SJCRH30 (cell line): ENCODE measurements around the gene SP2. TPM values are rescaled to one million over a fixed set of nuclear protein-coding genes. Genes with fewer than 3 reads are reported as not detected.
"Not testable (repeated sequence)": the region's sequence is repeated elsewhere in the genome, so short reads cannot be mapped to it uniquely, and the experiment has no call there.

Source experiments
- DNase-seq, 2 experiments: peaks; one replicate each; pipeline ENCODE4 v3.0.0-alpha.2; 2015 to 2020
- H3K27ac ChIP-seq: fragments of 250-450 bp; sonication (Bioruptor Pico); 2 replicates; pipeline ENCODE4 v1.5.1; 2020; ENCODE audit warnings: mild to moderate bottlenecking, moderate library complexity
- H3K27me3 ChIP-seq: fragments of 250-450 bp; sonication (Bioruptor Pico); 2 replicates; pipeline ENCODE4 v1.5.1; 2020; ENCODE audit warnings: mild to moderate bottlenecking, moderate library complexity
- H3K36me3 ChIP-seq: fragments of 250-450 bp; sonication (Bioruptor Pico); 2 replicates; pipeline ENCODE4 v1.5.1; 2020; ENCODE audit warnings: mild to moderate bottlenecking, moderate library complexity
- H3K4me1 ChIP-seq: fragments of 250-450 bp; sonication (Bioruptor Pico); 2 replicates; pipeline ENCODE4 v1.5.1; 2020; ENCODE audit warnings: mild to moderate bottlenecking, moderate library complexity
- H3K4me3 ChIP-seq: fragments of 250-450 bp; sonication (Bioruptor Pico); 2 replicates; pipeline ENCODE4 v1.5.1; 2020; ENCODE audit warnings: mild to moderate bottlenecking, moderate library complexity
- H3K9me3 ChIP-seq: fragments of 250-450 bp; sonication (Bioruptor Pico); replicated peaks from 2 replicates; pipeline ENCODE4 v1.5.1; 2020; ENCODE audit warnings: mild to moderate bottlenecking, moderate library complexity
- total RNA-seq: library from RNA; depleted of rRNA; stranded (reverse); fragments of >200 nt; shearing (Covaris generic); gene quantifications from 2 replicates; pipeline ENCODE4 v1.2.3, GENCODE V29; 2014

The SP2 gene
- total RNA-seq, 1 experiment from 2014 or later, result 3.9 TPM

DNA sequence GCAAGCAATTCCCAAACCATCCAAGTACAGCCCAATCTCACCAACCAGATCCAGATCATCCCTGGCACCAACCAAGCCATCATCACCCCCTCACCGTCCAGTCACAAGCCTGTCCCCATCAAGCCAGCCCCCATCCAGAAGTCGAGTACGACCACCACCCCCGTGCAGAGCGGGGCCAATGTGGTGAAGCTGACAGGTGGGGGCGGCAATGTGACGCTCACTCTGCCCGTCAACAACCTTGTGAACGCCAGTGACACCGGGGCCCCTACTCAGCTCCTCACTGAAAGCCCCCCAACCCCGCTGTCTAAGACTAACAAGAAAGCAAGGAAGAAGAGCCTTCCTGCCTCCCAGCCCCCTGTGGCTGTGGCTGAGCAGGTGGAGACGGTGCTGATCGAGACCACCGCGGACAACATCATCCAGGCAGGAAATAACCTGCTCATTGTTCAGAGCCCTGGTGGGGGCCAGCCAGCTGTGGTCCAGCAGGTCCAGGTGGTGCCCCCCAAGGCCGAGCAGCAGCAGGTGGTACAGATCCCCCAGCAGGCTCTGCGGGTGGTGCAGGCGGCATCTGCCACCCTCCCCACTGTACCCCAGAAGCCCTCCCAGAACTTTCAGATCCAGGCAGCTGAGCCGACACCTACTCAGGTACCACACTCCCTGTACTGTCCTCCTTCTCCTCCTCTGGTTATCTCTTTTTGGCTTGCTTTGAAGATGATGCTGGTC is 20.6 kb downstream of the SP2 start:
- Histone ChIP-seq H3K4me1 (no peaks in the 10 kb centered on the region), H3K36me3 (peaks cover 3% of the 10 kb centered on the region; the same call in 1 of the 2 replicates), H3K27ac (no peak overlapping the region), H3K9me3 (no peaks in the 10 kb centered on the region), H3K27me3 (no peaks in the 10 kb centered on the region), H3K4me3 (no peak overlapping the region)
- no peak for DNase-seq

DNA sequence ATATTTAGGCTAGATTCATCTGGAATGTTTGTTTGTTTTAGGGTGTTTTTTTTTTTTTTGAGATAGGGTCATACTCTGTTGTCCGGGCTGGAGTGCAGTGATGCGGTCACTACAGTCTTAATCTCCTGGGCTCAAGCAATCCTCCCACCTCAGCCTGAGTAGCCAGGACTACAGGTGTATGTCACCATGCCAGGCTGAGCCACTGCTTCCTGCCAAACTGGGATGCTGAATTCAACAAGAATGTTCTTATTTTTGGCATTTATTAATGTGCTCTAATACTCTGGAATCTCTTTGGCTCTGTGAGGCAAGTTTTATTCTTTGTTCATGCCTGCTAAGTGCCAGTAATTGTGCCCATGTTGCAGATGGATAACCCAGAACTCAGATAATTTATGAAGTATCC is 21.5 kb downstream of the SP2 start:
- H3K27ac ChIP-seq, result no peak overlapping the region
- no peak for DNase-seq
- peaks cover 7% of the 10 kb centered on the region; the same call in 1 of the 2 replicates for H3K36me3 ChIP-seq
- H3K27me3 ChIP-seq, result no peaks in the 10 kb centered on the region
- no peaks in the 10 kb centered on the region for H3K9me3 ChIP-seq
- no peaks in the 10 kb centered on the region for H3K4me1 ChIP-seq
- no peak overlapping the region for H3K4me3 ChIP-seq

GRCh38 chr17:47918006-47918405 is 22.0 kb downstream of the SP2 start:
- DNase-seq, result no peak
- no peak overlapping the region for H3K27ac ChIP-seq
- H3K9me3 ChIP-seq, result no peaks in the 10 kb centered on the region
- no peak overlapping the region for H3K4me3 ChIP-seq
- no peaks in the 10 kb centered on the region for H3K27me3 ChIP-seq
- no peaks in the 10 kb centered on the region for H3K4me1 ChIP-seq
- peaks cover 8% of the 10 kb centered on the region; the same call in 1 of the 2 replicates for H3K36me3 ChIP-seq

- DNase-seq, result no peak
- H3K4me3 ChIP-seq, result no peak overlapping the region
- H3K27me3 ChIP-seq, result no peaks in the 10 kb centered on the region
Measured at GRCh38 chr17:47918991-47919390, 23.0 kb downstream of the SP2 start.

DNA sequence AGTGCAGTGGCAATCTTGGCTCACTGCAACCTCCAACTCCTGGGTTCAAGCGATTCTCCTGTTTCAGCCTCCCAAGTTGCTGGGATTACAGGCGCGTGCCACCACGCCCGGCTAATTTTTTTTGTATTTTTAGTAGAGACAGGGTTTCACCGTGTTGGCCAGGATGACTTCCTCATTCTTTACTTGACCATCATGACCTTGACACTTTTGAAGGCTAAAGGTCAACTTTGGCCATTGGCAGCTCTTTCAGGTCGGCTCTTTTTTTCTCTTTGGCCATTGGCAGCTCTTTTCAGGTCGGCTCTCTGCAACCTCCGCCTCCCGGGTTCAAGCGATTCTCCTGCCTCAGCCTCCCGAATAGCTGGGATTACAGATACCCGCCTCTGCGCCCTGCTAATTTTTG is 23.9 kb downstream of the SP2 start:
- H3K4me3 ChIP-seq, DNase-seq, H3K27ac ChIP-seq, H3K9me3 ChIP-seq, H3K27me3 ChIP-seq, H3K4me1 ChIP-seq: not testable (repeated sequence)
- peaks cover 17% of the 10 kb centered on the region; the same call in 1 of the 2 replicates for H3K36me3 ChIP-seq

More at GRCh38 chr17:47918991-47919390, 23.0 kb downstream of the SP2 start:
- Histone ChIP-seq H3K4me1 (no peaks in the 10 kb centered on the region), H3K27ac (no peak overlapping the region), H3K9me3 (no peaks in the 10 kb centered on the region), H3K36me3 (peaks cover 17% of the 10 kb centered on the region; the same call in 1 of the 2 replicates)

DNA sequence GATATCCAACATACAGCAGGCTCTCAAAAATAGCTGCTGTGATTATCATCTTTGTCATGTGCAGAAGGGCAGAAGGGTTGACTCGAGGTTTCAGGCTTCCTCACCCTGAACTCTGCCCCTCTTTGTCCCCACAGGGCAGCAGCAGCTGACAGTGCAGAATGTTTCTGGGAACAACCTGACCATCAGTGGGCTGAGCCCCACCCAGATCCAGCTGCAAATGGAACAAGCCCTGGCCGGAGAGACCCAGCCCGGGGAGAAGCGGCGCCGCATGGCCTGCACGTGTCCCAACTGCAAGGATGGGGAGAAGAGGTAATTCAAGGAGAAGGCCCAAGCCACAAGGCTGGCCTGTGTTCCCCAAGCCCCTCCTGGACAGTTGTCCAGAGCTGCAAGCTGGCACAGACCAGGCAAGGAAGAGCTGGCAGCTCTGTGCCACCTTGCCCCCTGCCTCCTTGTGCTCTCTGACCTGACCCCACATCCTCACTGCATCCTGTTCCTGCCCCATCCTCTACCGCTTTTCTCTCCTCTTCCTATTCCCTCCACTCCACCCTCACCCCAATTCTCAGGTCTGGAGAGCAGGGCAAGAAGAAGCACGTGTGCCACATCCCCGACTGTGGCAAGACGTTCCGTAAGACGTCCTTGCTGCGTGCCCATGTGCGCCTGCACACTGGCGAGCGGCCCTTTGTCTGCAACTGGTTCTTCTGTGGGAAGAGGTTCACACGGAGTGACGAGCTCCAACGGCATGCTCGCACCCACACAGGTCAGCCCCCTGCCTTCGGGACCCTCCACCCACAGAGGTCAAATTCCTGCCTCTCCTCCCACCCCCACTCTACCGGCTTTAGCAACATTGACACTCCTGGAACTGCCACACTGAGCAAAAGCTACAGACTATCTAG is 29.0 kb downstream of the SP2 start:
- Histone ChIP-seq H3K9me3 (no peaks in the 10 kb centered on the region), H3K4me1 (no peaks in the 10 kb centered on the region), H3K27me3 (no peaks in the 10 kb centered on the region), H3K36me3 (peaks cover 27% of the 10 kb centered on the region), H3K27ac (no peak overlapping the region), H3K4me3 (no peak overlapping the region)
- DNase-seq, result no peak

DNA sequence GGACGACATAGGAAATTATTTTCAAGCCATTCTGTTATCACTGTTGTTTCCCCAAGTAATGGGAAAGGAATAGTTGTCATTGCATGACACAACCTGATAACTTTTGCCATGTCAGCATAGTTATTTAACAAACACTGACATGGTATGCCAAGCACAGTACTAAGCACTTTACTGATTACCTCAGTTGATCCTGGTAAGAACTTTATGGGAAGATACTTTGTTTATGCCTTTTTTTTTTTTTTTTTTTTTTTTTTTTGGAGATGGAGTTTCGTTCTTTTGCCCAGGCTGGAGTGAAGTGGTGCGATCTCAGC is 29.6 kb downstream of the SP2 start:
- H3K27me3 ChIP-seq, result no peaks in the 10 kb centered on the region
- no peaks in the 10 kb centered on the region for H3K9me3 ChIP-seq
- DNase-seq, result no peak
- H3K36me3 ChIP-seq, result peaks cover 27% of the 10 kb centered on the region
- no peak overlapping the region for H3K4me3 ChIP-seq
- no peaks in the 10 kb centered on the region for H3K4me1 ChIP-seq
- H3K27ac ChIP-seq, result no peak overlapping the region

GRCh38 chr17:47927821-47928400 is 31.9 kb downstream of the SP2 start:
- no peaks in the 10 kb centered on the region for H3K9me3 ChIP-seq
- H3K36me3 ChIP-seq, result peaks cover 19% of the 10 kb centered on the region
- no peak for DNase-seq
- no peaks in the 10 kb centered on the region for H3K4me1 ChIP-seq
- H3K27ac ChIP-seq, result no peak overlapping the region
- H3K4me3 ChIP-seq, result no peak overlapping the region
- H3K27me3 ChIP-seq, result no peaks in the 10 kb centered on the region

DNA sequence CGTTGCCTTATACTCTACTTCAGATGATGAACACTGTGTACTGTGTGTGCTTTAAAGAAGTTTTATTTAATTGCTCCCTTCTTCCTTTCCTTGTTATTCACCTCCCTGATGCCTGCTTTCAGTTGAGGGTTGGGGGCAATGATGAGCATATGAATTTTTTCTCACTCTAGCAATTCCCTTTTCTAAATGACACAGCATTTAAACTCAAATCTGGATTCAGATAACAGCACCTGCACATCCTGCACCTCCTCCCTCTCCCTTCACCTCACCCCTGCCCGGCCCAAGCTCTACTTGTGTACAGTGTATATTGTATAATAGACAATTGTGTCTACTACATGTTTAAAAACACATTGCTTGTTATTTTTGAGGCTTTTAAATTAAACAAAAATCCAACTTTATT is 32.4 kb downstream of the SP2 start:
- Histone ChIP-seq H3K36me3 (peaks cover 15% of the 10 kb centered on the region), H3K9me3 (no peaks in the 10 kb centered on the region), H3K27ac (no peak overlapping the region), H3K4me3 (no peak overlapping the region), H3K4me1 (no peaks in the 10 kb centered on the region), H3K27me3 (no peaks in the 10 kb centered on the region)
- no peak for DNase-seq

- no peak for DNase-seq
- Histone ChIP-seq H3K9me3 (no peaks in the 10 kb centered on the region), H3K27me3 (no peaks in the 10 kb centered on the region), H3K36me3 (peaks cover 10% of the 10 kb centered on the region), H3K4me1 (peaks cover 2% of the 10 kb centered on the region), H3K4me3 (no peak overlapping the region), H3K27ac (no peak overlapping the region)
Measured at GRCh38 chr17:47929218-47930000, 33.4 kb downstream of the SP2 start.

- no peak for DNase-seq
- Histone ChIP-seq H3K27ac (no peak overlapping the region), H3K4me1 (peaks cover 16% of the 10 kb centered on the region), H3K4me3 (no peak overlapping the region), H3K9me3 (no peaks in the 10 kb centered on the region), H3K27me3 (no peaks in the 10 kb centered on the region), H3K36me3 (peaks cover 4% of the 10 kb centered on the region; the same call in 1 of the 2 replicates)
Measured at GRCh38 chr17:47931848-47932247, 35.8 kb downstream of the SP2 start.

DNA sequence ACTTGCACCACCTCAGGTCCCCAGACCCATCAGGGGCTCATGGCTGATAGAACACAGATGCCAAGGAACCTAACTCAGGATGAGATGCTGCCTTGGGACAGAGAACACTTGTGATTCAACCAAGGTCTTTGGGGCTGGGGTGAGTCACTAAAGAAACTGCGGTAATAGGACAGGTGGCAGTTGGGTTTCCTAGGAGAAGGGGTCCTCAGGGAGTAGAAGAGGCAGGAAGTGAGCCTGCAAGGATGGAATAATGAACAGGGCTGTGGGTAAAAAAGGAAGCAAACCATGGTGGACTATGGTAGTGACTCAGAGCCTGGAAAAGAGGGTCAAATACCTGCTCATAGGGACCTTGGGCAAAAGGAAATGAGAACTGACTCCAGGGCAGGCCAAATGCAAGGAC is 38.8 kb downstream of the SP2 start:
- no peaks in the 10 kb centered on the region; the same call in 1 of the 2 replicates for H3K36me3 ChIP-seq
- no peaks in the 10 kb centered on the region for H3K9me3 ChIP-seq
- no peak overlapping the region for H3K27ac ChIP-seq
- H3K27me3 ChIP-seq, result no peaks in the 10 kb centered on the region
- peak; percentile 50 to 66 for DNase-seq
- peaks cover 16% of the 10 kb centered on the region for H3K4me1 ChIP-seq
- no peak overlapping the region for H3K4me3 ChIP-seq

GRCh38 chr17:47935468-47935867 is 39.4 kb downstream of the SP2 start:
- H3K27me3 ChIP-seq, DNase-seq, H3K27ac ChIP-seq, H3K36me3 ChIP-seq, H3K4me3 ChIP-seq, H3K9me3 ChIP-seq: not testable (repeated sequence)
- H3K4me1 ChIP-seq, result peaks cover 16% of the 10 kb centered on the region

DNA sequence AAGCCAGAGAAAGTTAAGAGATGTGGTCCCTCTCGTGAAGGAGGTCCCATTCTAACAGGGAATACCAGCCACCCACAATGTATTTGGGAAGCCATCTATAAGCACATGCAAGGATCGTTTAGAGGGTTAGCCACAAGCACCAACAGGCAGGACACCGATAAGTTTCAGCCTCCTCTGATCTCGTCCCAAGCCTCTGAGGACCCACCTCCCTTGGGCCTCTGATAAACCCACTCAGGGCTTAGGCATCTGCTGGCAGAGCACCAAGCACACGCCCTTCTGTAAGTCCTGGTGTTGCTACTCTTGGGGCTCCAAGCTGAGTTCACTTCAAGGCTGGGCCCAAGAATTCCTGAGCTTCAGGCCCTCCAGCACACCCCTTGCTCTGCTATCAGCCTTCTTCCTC is 39.9 kb downstream of the SP2 start:
- Histone ChIP-seq H3K4me1 (peaks cover 19% of the 10 kb centered on the region), H3K9me3 (no peaks in the 10 kb centered on the region), H3K27ac (no peak overlapping the region), H3K27me3 (no peaks in the 10 kb centered on the region), H3K4me3 (no peak overlapping the region), H3K36me3 (no peaks in the 10 kb centered on the region)
- peak; percentile 41 to 46 for DNase-seq
